ENCODE measurements around the gene LRRIQ1. TPM values are rescaled to one million over a fixed set of nuclear protein-coding genes. Genes with fewer than 3 reads are reported as not detected.

Gene LRRIQ1
- polyA plus RNA-seq, 1 donor from 2014 or later, result 11.8 TPM

GRCh38 chr12:85057370-85057963 lies 21.3 kb downstream of the LRRIQ1 start:
- H2AFZ ChIP-seq (ENCODE audit: low read depth, low read length), result no peak overlapping the region
- no peaks in the 10 kb centered on the region for H3F3A ChIP-seq (ENCODE audit: insufficient read depth, low read length, poor library complexity, severe bottlenecking)
- TF ChIP-seq EZH2 (IDR thresholded peaks at IDR 0.05; ENCODE audit: borderline replicate concordance, insufficient read depth, low read length, poor library complexity, severe bottlenecking) (no peak), TAF1 (IDR thresholded peaks at IDR 0.05; ENCODE audit: low read depth) (no peak), REST (IDR thresholded peaks at IDR 0.05; ENCODE audit: borderline replicate concordance) (no peak), EP300 (conservative IDR thresholded peaks at IDR 0.05; ENCODE audit: poor library complexity, severe bottlenecking) (no peak), POLR2AphosphoS5 (IDR thresholded peaks at IDR 0.05) (no peak), MXI1 (conservative IDR thresholded peaks at IDR 0.05; ENCODE audit: poor library complexity, severe bottlenecking) (no peak), SMC3 (conservative IDR thresholded peaks at IDR 0.05; ENCODE audit: poor library complexity) (peak; percentile 66), RAD21 (conservative IDR thresholded peaks at IDR 0.05) (peak; percentile 64)
- TF ChIP-seq, protein P1, sequence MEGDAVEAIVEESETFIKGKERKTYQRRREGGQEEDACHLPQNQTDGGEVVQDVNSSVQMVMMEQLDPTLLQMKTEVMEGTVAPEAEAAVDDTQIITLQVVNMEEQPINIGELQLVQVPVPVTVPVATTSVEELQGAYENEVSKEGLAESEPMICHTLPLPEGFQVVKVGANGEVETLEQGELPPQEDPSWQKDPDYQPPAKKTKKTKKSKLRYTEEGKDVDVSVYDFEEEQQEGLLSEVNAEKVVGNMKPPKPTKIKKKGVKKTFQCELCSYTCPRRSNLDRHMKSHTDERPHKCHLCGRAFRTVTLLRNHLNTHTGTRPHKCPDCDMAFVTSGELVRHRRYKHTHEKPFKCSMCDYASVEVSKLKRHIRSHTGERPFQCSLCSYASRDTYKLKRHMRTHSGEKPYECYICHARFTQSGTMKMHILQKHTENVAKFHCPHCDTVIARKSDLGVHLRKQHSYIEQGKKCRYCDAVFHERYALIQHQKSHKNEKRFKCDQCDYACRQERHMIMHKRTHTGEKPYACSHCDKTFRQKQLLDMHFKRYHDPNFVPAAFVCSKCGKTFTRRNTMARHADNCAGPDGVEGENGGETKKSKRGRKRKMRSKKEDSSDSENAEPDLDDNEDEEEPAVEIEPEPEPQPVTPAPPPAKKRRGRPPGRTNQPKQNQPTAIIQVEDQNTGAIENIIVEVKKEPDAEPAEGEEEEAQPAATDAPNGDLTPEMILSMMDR (IDR thresholded peaks at IDR 0.05; ENCODE audit: poor library complexity, severe bottlenecking), result peak; percentile 67
- H3K27ac ChIP-seq (ENCODE audit: low read length), result no peak overlapping the region
- H3K4me3 ChIP-seq (ENCODE audit: low read length), result no peak overlapping the region
- H3K36me3 ChIP-seq (ENCODE audit: insufficient read depth, low read length), result no peaks in the 10 kb centered on the region
- no peaks in the 10 kb centered on the region for H3K9me2 ChIP-seq (ENCODE audit: insufficient read depth, low read length)
- H3K79me2 ChIP-seq (replicated peaks; ENCODE audit: insufficient read depth, low read length), result no peaks in the 10 kb centered on the region
- no peaks in the 10 kb centered on the region for H4K20me1 ChIP-seq (ENCODE audit: insufficient read depth)
- no peak overlapping the region for H3K9ac ChIP-seq (ENCODE audit: low read length)
- H3K4me2 ChIP-seq (ENCODE audit: low read length), result no peak overlapping the region
- no peaks in the 10 kb centered on the region for H3K9me3 ChIP-seq (ENCODE audit: low read length)
- H3K27me3 ChIP-seq (ENCODE audit: insufficient read depth, low read depth, low read length), result no peaks in the 10 kb centered on the region

GRCh38 chr12:85058339-85058738 lies 22.2 kb downstream of the LRRIQ1 start:
- H3K4me2 ChIP-seq (ENCODE audit: low read length), result no peak overlapping the region
- no peak overlapping the region for H2AFZ ChIP-seq (ENCODE audit: low read depth, low read length)
- TF ChIP-seq EP300 (conservative IDR thresholded peaks at IDR 0.05; ENCODE audit: poor library complexity, severe bottlenecking), result no peak
- no peak for TF ChIP-seq REST (IDR thresholded peaks at IDR 0.05; ENCODE audit: borderline replicate concordance)
- no peak for TF ChIP-seq EZH2 (IDR thresholded peaks at IDR 0.05; ENCODE audit: borderline replicate concordance, insufficient read depth, low read length, poor library complexity, severe bottlenecking)
- no peak for TF ChIP-seq TAF1 (IDR thresholded peaks at IDR 0.05; ENCODE audit: low read depth)
- TF ChIP-seq, protein P1 (IDR thresholded peaks at IDR 0.05; ENCODE audit: poor library complexity, severe bottlenecking), result no peak
- TF ChIP-seq POLR2AphosphoS5 (IDR thresholded peaks at IDR 0.05), result no peak
- TF ChIP-seq RAD21 (conservative IDR thresholded peaks at IDR 0.05), result no peak
- no peak for TF ChIP-seq MXI1 (conservative IDR thresholded peaks at IDR 0.05; ENCODE audit: poor library complexity, severe bottlenecking)
- TF ChIP-seq SMC3 (conservative IDR thresholded peaks at IDR 0.05; ENCODE audit: poor library complexity), result no peak
- H3K79me2 ChIP-seq (replicated peaks; ENCODE audit: insufficient read depth, low read length), result no peaks in the 10 kb centered on the region
- H3K4me3 ChIP-seq (ENCODE audit: low read length), result no peak overlapping the region
- no peak overlapping the region for H3K27ac ChIP-seq (ENCODE audit: low read length)
- no peaks in the 10 kb centered on the region for H3K9me2 ChIP-seq (ENCODE audit: insufficient read depth, low read length)
- H4K20me1 ChIP-seq (ENCODE audit: insufficient read depth), result no peaks in the 10 kb centered on the region
- no peaks in the 10 kb centered on the region for H3K36me3 ChIP-seq (ENCODE audit: insufficient read depth, low read length)
- no peaks in the 10 kb centered on the region for H3F3A ChIP-seq (ENCODE audit: insufficient read depth, low read length, poor library complexity, severe bottlenecking)
- H3K9me3 ChIP-seq (ENCODE audit: low read length), result no peaks in the 10 kb centered on the region
- no peaks in the 10 kb centered on the region for H3K27me3 ChIP-seq (ENCODE audit: insufficient read depth, low read depth, low read length)
- H3K9ac ChIP-seq (ENCODE audit: low read length), result no peak overlapping the region
